Testis (tissue), 2 donors: ENCODE data around the gene ART4.

Source experiments
- POLR2A ChIP-seq: fragments of 450-650 bp; IDR thresholded peaks from one replicate; pipeline ENCODE4 v1.6.1; 2017; ENCODE audit warnings: antibody characterized with exemption, mild to moderate bottlenecking, moderate library complexity
- TF ChIP-seq, protein P1 (sequence below), 3 experiments: fragments of 450-650 bp in 2 of 3; fragments of 200-600 bp in 1 of 3; sonication (generic) in 1 of 3; IDR thresholded peaks; one replicate each; pipeline ENCODE4 v1.5.1; 2016 to 2019; ENCODE audit warnings: antibody characterized with exemption in 3 of 3, mild to moderate bottlenecking in 2 of 3, moderate library complexity in 1 of 3

DNA sequence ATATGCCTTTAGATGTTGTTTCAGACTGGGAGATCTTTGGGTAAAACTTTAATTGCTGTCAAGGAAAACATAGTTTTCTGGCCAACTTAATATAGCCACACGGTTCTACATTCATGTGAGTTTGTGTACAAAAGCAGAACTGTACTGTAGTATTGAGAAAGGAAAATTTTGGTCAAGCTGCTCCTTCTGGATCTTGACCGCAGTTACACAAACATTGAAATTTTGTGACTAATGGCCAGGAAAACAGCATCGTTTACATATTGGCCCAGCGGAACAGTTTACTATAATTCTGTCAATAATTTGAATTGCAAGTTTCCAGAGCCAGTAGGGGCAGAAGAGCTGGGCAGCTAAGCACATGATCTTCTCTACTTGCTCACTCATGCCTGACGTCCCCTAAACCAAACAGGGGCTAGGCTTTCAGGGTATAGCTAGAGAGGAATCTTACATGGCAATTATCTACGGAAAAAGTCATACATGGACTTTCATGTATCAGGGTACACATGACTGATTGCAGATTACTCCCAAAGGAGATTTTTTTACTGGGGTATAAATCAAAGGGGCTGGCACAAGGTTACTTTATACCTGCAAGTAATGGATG, 11.4 kb upstream of the ART4 start:
- TF ChIP-seq, protein P1, sequence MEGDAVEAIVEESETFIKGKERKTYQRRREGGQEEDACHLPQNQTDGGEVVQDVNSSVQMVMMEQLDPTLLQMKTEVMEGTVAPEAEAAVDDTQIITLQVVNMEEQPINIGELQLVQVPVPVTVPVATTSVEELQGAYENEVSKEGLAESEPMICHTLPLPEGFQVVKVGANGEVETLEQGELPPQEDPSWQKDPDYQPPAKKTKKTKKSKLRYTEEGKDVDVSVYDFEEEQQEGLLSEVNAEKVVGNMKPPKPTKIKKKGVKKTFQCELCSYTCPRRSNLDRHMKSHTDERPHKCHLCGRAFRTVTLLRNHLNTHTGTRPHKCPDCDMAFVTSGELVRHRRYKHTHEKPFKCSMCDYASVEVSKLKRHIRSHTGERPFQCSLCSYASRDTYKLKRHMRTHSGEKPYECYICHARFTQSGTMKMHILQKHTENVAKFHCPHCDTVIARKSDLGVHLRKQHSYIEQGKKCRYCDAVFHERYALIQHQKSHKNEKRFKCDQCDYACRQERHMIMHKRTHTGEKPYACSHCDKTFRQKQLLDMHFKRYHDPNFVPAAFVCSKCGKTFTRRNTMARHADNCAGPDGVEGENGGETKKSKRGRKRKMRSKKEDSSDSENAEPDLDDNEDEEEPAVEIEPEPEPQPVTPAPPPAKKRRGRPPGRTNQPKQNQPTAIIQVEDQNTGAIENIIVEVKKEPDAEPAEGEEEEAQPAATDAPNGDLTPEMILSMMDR (IDR thresholded peaks at IDR 0.05), result no peak
- TF ChIP-seq POLR2A, result no peak
